SU-DHL-6 (cell line): ENCODE data around the gene LRPAP1.

Experiments
- H2AFZ ChIP-seq: fragments of 200-600 bp; sonication (generic); 2 replicates; pipeline ENCODE4 v1.6.1; 2014; ENCODE audit warnings: low read depth, mild to moderate bottlenecking, moderate library complexity, mixed read lengths, antibody characterized with exemption, low read length; ENCODE audit not compliant: severe bottlenecking
- H3F3A ChIP-seq: fragments of 200-600 bp; shearing (Covaris generic); 2 replicates; pipeline ENCODE4 v1.6.0; 2016; ENCODE audit warnings: antibody characterized with exemption, mild to moderate bottlenecking; ENCODE audit not compliant: insufficient read depth
- H3K27ac ChIP-seq: fragments of 200-600 bp; sonication (generic); 2 replicates; pipeline ENCODE4 v1.5.1; 2016; ENCODE audit warnings: low read depth, mild to moderate bottlenecking, low read length, moderate library complexity, mixed read lengths
- H3K27me3 ChIP-seq: fragments of 200-600 bp; sonication (generic), shearing (Covaris generic); 2 replicates; pipeline ENCODE4 v1.6.0; 2014; ENCODE audit warnings: mild to moderate bottlenecking, low read length
- H3K36me3 ChIP-seq: fragments of 200-600 bp; sonication (generic); 2 replicates; pipeline ENCODE4 v1.6.1; 2014; ENCODE audit warnings: mild to moderate bottlenecking, low read length, mixed read lengths
- H3K4me2 ChIP-seq: fragments of 300-600, 200-600 bp; shearing (Covaris generic), sonication (generic); 2 replicates; pipeline ENCODE4 v1.6.0; 2014; ENCODE audit warnings: low read length, low read depth, mild to moderate bottlenecking; ENCODE audit not compliant: poor library complexity, severe bottlenecking
- H3K4me3 ChIP-seq: fragments of 200-600 bp; sonication (generic); 2 replicates; pipeline ENCODE4 v1.5.1; 2014; ENCODE audit warnings: antibody characterized with exemption, low read length, mild to moderate bottlenecking, mixed read lengths; ENCODE audit not compliant: insufficient read depth, poor library complexity, severe bottlenecking
- H3K79me2 ChIP-seq: fragments of 200-600 bp; sonication (generic); 2 replicates; pipeline ENCODE4 v1.6.1; 2014; ENCODE audit warnings: mild to moderate bottlenecking, low read length, moderate library complexity; ENCODE audit not compliant: insufficient read depth
- H3K9ac ChIP-seq: fragments of 200-600 bp; sonication (generic); 2 replicates; pipeline ENCODE4 v1.7.0; 2014; ENCODE audit warnings: mild to moderate bottlenecking, low read length
- H3K9me2 ChIP-seq: fragments of 200-600 bp; sonication (generic); replicated peaks from 2 replicates; pipeline ENCODE4 v1.6.1; 2014; ENCODE audit warnings: low read length; ENCODE audit not compliant: insufficient read depth
- H3K9me3 ChIP-seq: fragments of 200-600 bp; sonication (generic); 2 replicates; pipeline ENCODE4 v1.6.1; 2014; ENCODE audit warnings: low read length, mixed read lengths; ENCODE audit not compliant: insufficient read depth
- H4K20me1 ChIP-seq: fragments of 200-600 bp; sonication (generic); 2 replicates; pipeline ENCODE4 v1.6.1; 2014; ENCODE audit warnings: low read depth, mild to moderate bottlenecking, antibody characterized with exemption, low read length, moderate library complexity, mixed read lengths
- CTCF ChIP-seq: fragments of 200-600 bp; sonication (generic); IDR thresholded peaks from one replicate; pipeline ENCODE4 v1.5.1; 2017; ENCODE audit warnings: antibody characterized with exemption, mild to moderate bottlenecking, low read length, moderate library complexity; ENCODE audit not compliant: insufficient read depth, poor library complexity, severe bottlenecking
- EZH2phosphoT487 ChIP-seq: fragments of 200-600 bp; sonication (generic), shearing (Covaris generic); conservative IDR thresholded peaks from 2 replicates; pipeline ENCODE4 v1.6.1; 2018; ENCODE audit warnings: mild to moderate bottlenecking, antibody characterized with exemption, low read length, moderate library complexity, mixed read lengths

Gene LRPAP1

DNA sequence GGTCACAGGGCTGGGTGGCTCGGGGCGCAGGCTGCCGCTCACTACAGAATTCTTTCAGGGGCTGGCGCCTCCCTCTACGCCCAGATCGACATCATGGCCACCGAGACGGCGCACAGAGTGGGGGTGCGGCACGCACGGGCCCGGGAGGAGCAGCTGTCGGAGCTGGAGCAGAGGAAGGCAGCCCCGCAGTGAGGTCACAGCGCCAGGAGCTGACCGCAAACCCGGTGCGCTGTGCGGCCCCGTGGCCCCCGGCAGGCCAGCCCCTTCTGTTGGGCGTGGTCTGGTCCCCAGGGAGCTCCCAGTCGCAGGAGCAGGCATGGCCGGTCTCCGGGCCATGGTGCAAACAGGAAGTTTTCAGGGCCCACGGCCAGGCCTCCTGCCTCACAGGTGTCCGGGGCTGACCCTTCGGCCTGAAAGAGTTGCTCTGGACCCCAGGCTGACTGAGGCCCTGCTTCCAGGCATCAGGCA, 31.6 kb downstream of the LRPAP1 start:
- H3K36me3 ChIP-seq: no peaks in the 10 kb centered on the region
- H4K20me1 ChIP-seq: no peaks in the 10 kb centered on the region
- no peak overlapping the region for H3K9ac ChIP-seq
- H3F3A ChIP-seq: no peaks in the 10 kb centered on the region
- H3K79me2 ChIP-seq: no peaks in the 10 kb centered on the region
- no peak overlapping the region for H3K27ac ChIP-seq
- no peaks in the 10 kb centered on the region for H3K9me3 ChIP-seq
- H3K27me3 ChIP-seq: no peaks in the 10 kb centered on the region
- no peak overlapping the region for H2AFZ ChIP-seq
- no peak overlapping the region for H3K4me2 ChIP-seq
- no peak overlapping the region for H3K4me3 ChIP-seq
- TF ChIP-seq CTCF (no peak), EZH2phosphoT487 (no peak)
- no peaks in the 10 kb centered on the region for H3K9me2 ChIP-seq

DNA sequence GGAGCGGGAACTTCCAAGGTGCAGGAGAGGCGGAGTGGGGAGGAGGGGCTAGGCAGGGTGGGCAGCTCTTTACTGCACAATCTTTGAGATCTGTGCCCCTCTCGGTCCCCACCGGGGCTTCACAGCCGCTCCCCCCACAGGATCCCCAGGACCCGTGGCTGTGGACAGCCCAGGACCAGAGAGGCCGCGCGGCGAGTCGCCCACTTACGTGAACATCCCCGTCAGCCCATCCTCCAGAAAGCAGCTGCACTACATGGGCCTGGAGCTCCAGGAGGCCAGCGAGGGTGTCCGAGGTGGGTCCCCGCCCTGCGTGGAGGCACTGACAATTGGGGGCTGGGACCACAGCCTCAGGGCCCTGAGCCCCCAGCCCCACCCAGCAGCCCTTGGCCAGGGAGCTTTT, 32.1 kb downstream of the LRPAP1 start:
- no peak overlapping the region for H3K9ac ChIP-seq
- H3K9me2 ChIP-seq: no peaks in the 10 kb centered on the region
- H3F3A ChIP-seq: no peaks in the 10 kb centered on the region
- TF ChIP-seq CTCF (no peak), EZH2phosphoT487 (no peak)
- no peak overlapping the region for H2AFZ ChIP-seq
- no peaks in the 10 kb centered on the region for H3K36me3 ChIP-seq
- no peaks in the 10 kb centered on the region for H3K27me3 ChIP-seq
- no peak overlapping the region for H3K27ac ChIP-seq
- H3K4me3 ChIP-seq: no peak overlapping the region
- no peak overlapping the region for H3K4me2 ChIP-seq
- no peaks in the 10 kb centered on the region for H4K20me1 ChIP-seq
- no peaks in the 10 kb centered on the region for H3K79me2 ChIP-seq
- H3K9me3 ChIP-seq: no peaks in the 10 kb centered on the region

- Histone ChIP-seq H3K36me3 (no peaks in the 10 kb centered on the region), H3K27ac (no peak overlapping the region), H3K9me3 (no peaks in the 10 kb centered on the region), H3K79me2 (no peaks in the 10 kb centered on the region), H3F3A (no peaks in the 10 kb centered on the region), H3K9ac (no peak overlapping the region), H3K4me2 (no peak overlapping the region), H3K4me3 (no peak overlapping the region), H3K27me3 (no peaks in the 10 kb centered on the region), H4K20me1 (no peaks in the 10 kb centered on the region), H3K9me2 (no peaks in the 10 kb centered on the region), H2AFZ (no peak overlapping the region)
- TF ChIP-seq EZH2phosphoT487 (no peak), CTCF (no peak)
These were observed 32.5 kb downstream of the LRPAP1 start for GRCh38 chr4:3499710-3500109.
